SIG-M5 treated with dmso at 0.1 percent for 504 hours (cell line): ENCODE measurements around the gene CARMIL1.

Source experiments
- DNase-seq: peaks from one replicate; lab custom pipeline; 2025; ENCODE audit not compliant: unreplicated experiment; lab: John Stamatoyannopoulos, UW

Gene CARMIL1

DNA sequence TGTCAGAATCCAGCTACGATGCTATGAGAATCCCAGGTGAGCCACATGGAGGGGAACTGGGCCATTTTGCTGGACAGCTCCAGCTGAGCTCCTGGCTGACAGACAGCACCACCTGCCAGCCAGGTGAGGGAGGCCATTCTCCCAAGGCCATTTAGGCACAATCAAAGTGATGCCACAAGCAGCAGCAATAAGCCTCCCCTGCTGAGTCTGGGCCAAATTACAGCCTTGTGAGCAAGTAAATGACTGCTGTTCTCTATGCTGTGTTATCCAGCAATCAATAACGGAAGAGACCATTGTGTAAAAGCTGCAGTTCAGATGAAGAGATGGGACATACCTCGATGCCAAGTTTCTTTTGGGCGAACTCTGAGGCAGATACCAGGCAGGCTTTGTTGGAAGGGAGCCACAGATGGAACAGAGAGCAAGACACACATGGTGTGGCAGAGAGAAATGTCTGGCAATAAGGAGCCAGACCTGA is 358.8 kb downstream of the CARMIL1 start:
- no peak for DNase-seq

DNA sequence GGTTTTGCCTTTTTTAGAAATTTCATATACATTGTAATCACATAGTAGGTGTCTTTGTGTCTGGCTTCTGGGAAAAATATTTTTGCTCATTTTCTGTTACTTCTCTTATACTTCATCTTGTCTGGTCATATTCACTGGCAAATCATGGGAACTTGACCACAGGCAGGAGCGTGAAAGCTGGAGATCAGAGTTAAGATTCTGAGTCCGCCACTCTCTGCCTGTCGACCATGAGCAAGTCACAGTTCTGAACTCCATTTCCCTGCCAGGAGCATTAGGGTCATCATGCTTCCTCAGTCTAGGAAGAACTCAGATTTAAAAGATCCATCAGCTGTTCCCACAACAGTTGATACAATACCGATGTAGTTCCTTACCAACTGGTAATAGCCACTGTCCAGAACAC is 360.5 kb downstream of the CARMIL1 start:
- DNase-seq: no peak

- no peak for DNase-seq
These were observed 361.3 kb downstream of the CARMIL1 start for GRCh38 chr6:25640446-25640845.

- DNase-seq: no peak
These were observed 361.7 kb downstream of the CARMIL1 start for GRCh38 chr6:25640891-25641290.

DNA sequence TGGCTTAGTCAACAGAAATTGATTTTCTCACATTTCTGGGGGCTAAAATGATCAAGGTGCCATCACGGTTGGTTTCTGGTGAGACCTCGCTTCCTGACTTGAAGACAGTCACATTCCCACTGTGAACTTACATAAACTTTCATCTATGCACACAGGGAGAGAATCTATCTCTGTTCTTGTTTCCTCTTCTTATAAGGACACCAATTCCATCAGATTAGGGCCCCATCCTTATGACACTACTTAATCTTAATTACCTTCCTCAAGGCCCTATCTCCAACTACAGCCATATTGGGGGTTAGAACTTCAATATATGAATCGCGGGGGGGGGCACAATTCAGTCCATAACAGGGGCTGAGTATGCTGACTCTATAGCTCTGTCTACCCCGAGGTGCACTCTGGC is 362.2 kb downstream of the CARMIL1 start:
- no peak for DNase-seq

GRCh38 chr6:25641940-25642666 is 362.9 kb downstream of the CARMIL1 start:
- DNase-seq: no peak

DNA sequence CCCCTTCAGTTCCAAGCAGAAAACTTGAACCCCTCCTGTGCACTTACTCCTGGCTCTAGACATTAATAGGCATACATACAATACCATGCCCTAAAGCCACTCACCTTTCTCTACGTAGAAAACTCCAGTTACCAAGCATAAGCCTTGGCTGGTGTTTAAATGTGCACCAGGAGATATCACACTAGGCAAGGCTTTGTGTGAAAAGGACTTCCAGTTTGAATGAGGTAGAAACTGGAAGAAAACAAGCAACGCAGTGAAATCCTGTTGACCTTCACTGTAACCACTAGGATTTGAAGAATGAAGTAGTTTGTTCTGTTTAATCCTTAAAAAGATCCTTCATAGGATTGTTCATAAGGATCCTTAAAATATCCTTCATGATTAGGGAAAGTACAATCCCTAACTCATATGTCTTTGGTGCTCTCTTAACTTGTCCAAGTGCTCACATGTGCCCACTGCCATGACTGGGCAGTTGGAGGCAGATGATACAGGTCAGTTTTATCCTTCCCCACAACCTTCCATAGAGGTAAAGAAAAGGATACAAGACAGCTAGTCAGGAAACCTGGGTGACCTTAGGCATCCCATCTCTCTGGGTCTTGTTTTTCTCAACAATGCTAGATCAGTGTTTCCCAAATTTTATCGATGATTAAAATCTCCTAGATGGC is 363.6 kb downstream of the CARMIL1 start:
- DNase-seq: no peak

- no peak for DNase-seq
These were observed 366.7 kb downstream of the CARMIL1 start for GRCh38 chr6:25645916-25646315.

DNA sequence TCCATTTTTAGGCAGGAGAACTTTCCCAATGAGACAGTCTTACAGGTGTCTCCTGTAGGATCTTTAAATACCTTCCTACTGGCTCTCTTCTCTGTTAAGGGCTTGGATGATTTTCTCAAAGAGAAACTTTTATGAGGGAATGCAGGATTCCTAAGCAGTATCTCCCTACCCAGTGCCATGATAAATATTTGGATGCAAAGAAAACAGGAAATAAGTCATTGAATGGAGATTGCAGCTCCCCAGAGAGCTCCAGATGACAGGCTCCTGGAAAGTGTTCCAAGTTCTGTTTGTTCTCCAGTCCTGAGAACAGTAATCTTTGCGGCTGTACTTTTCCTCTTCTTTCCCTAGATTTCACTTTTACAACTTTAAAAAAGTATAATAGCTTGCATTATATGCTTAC is 370.4 kb downstream of the CARMIL1 start:
- no peak for DNase-seq

- DNase-seq: no peak
These were observed 372.9 kb downstream of the CARMIL1 start, which contains the start of gene SCGN for GRCh38 chr6:25652007-25652515. TSS of gene SCGN (plus strand) at chr6:25652215. CDS start at chr6:25652404, 189 bp downstream.

GRCh38 chr6:25655723-25656122 is 376.5 kb downstream of the CARMIL1 start:
- no peak for DNase-seq

DNA sequence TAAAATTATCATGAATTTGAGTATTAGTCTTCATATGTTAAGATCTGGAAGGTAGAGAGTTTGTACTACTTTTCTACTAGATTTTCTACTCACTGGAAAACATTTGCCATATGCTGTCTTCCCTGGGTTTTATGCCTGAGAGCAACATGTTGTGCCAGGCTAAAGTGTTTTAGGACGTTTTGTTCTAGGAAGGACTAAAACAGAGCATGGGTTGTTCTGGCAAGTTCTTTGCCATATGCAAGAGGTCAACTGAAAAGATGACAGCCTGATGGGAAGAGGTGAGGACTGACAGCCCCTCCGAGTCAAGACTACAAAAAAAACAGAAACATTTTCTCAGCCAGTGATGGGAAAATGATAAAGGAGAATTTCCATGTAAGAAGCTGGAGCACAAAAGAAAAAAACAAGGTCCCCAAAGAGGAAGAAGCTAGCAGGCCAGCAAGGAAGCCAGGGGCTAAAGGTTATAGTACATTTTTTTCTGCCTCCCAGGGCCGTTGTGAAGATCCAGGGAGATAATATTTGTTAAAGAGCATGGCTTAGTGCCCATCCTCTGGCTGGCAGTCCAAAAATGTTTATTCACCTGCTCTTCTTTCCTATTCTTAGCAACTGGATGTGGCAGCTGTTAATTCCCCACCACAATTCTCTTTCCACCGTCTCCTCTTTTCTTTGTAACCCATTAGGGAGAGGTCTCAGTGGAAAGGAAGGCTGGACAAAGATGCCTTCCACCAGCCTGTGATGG is 380.6 kb downstream of the CARMIL1 start:
- DNase-seq: no peak

DNA sequence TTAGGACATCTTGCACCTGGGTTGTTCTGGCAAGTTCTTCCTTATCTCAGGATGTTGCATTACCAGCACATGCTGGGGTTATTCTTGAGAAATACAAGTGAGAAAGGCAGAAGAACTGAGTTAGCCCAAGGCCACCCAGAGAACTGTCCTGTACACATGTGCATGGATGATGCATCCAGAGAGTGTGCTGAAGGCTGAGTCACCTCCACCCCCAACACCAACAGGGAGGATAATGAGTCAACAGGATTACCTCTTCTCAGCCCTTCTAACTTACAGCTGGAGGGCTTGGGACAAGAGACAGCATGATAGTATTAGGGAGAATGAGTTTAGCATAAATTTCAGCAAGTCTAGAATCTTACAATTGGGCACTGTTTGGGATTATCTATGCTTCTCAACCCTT is 381.3 kb downstream of the CARMIL1 start:
- DNase-seq: no peak

DNA sequence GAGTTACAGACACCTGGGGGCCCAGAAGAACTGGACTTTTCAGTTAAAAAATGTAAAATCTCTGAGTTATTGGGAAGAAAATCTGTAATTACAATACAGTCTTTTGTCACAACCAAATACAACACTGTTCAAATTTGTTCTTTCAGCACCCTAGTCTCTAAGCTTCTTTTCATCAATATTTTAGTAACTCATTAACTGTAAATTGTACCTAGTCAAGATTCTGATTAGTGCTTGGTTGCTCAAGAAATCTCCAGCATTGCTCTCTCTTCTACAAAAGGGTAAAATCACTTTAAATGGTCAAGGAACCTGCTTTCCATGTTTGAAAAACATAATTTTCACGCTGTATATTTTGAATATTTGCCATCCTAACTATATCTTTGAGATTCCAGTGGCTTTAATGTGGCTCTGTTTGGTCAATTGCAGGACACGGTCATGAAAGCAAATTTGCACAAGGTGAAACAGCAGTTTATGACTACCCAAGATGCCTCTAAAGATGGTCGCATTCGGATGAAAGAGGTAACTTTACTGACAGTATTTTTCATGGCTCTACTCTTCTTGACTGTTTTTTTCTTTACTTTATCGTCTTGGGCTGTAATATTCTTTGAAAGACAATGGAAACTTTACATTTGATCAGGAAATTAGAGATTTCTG is 382.1 kb downstream of the CARMIL1 start:
- no peak for DNase-seq

DNA sequence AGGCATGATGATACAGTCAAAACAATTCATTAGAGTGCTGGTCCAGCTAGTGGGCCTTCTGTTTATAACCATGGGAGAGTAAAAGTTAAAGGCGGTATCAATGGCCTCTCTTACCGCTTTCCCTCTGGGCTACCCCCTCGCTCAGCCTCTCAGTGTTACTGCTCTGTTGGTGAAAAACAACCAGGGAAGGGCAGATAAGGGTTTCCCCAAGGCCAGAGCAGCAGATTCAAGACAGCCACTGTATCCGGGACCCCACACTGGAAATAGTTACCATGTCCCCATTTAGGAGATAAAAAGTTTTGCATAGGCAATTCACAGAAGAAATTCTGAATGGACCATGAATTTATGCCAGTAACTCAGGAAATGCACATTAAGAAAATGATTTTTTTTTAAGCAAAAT is 386.3 kb downstream of the CARMIL1 start:
- no peak for DNase-seq

DNA sequence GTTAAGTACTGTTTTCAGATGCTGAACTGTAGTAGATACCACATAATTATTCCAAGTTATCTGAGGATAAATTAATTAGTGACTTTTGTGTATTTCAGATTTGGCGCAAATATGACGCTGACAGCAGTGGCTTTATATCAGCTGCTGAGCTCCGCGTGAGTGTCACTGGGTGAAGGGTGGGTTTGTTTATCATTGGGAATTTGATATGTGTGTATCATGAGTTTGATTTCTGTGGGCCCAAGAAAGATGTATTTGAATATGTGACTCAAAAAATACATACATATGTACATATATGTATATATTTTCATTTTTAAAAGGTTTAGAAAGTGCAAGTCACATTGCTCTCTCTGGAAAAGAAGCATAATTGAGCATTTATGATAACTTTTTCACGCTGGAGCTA is 390.2 kb downstream of the CARMIL1 start:
- no peak for DNase-seq
